B cell (primary cell): Measurements from ENCODE around the gene SRD5A3. TPM values are rescaled to one million over a fixed set of nuclear protein-coding genes. Genes with fewer than 3 reads are reported as not detected.

ENCODE experiments used
- ATAC-seq: fragments of 200-7000 bp; cut with Tn5 transposase; one replicate; pipeline ENCODE4 v1.10.0; 2021; ENCODE audit warnings: low read depth, mild to moderate bottlenecking, moderate number of reproducible peaks, moderate library complexity
- CTCF ChIA-PET: fragments of 350-600 bp; sonication (Branson Sonifier 250); formaldehyde crosslinking; loops from one replicate; lab custom pipeline; 2021; ENCODE audit warnings: antibody characterized with exemption, inconsistent platforms; lab: Charles Lee
- POLR2A ChIA-PET: fragments of 350-600 bp; sonication (Branson Sonifier 250); formaldehyde crosslinking; loops from one replicate; lab custom pipeline; 2021; ENCODE audit warnings: antibody characterized with exemption; lab: Charles Lee
- DNase-seq: peaks from one replicate; pipeline ENCODE4 v3.0.0; 2013
- H2AFZ ChIP-seq: 2 replicates; pipeline ENCODE4 v1.6.1; 2012; ENCODE audit warnings: mild to moderate bottlenecking, low read depth, low read length; ENCODE audit not compliant: insufficient read depth, poor library complexity, severe bottlenecking
- H3K27ac ChIP-seq, 2 donors: 1 replicate in 1 of 2; 2 replicates in 1 of 2; pipeline ENCODE4 v1.5.1; 2012 to 2013; ENCODE audit warnings: low read length in 2 of 2, mild to moderate bottlenecking in 2 of 2, moderate library complexity in 1 of 2
- H3K27me3 ChIP-seq, 4 experiments: fragments of 200-600 bp in 1 of 4; sonication (generic) in 1 of 4; replicated peaks in 1 of 4; 1 replicate in 2 of 4; 2 replicates in 2 of 4; pipeline versions ENCODE4 v1.6.1 to v1.7.0; 2013 to 2016; ENCODE audit warnings: low read length in 3 of 4, mild to moderate bottlenecking in 2 of 4, mixed read lengths in 1 of 4, moderate library complexity in 1 of 4; ENCODE audit not compliant: insufficient read depth in 4 of 4, control insufficient read depth in 3 of 4; ENCODE audit errors: control extremely low read depth in 1 of 4
- H3K36me3 ChIP-seq, 2 experiments: replicated peaks in 1 of 2; 1 replicate in 1 of 2; 2 replicates in 1 of 2; pipeline versions ENCODE4 v1.6.1 to v1.7.1; 2013; ENCODE audit warnings: low read length in 1 of 2; ENCODE audit not compliant: insufficient read depth in 2 of 2, control insufficient read depth in 1 of 2; ENCODE audit errors: control extremely low read depth in 1 of 2, extremely low read depth in 1 of 2
- H3K4me1 ChIP-seq, 2 donors: fragments of 200-600 bp in 1 of 2; sonication (generic) in 1 of 2; 1 replicate in 1 of 2; 2 replicates in 1 of 2; pipeline versions ENCODE4 v1.5.1 to v1.6.1; 2013 to 2017; ENCODE audit warnings: low read length in 2 of 2; ENCODE audit not compliant: control insufficient read depth in 2 of 2, insufficient read depth in 2 of 2
- H3K4me2 ChIP-seq: replicated peaks from 2 replicates; pipeline ENCODE3; 2012; ENCODE audit warnings: mild to moderate bottlenecking, low read depth, low read length; ENCODE audit not compliant: poor library complexity, severe bottlenecking
- H3K4me3 ChIP-seq, 5 experiments: fragments of 200-600 bp in 1 of 5; sonication (generic) in 1 of 5; 1 replicate in 3 of 5; 2 replicates in 2 of 5; pipeline versions ENCODE4 v1.5.1 to v1.7.0; 2011 to 2016; ENCODE audit warnings: low read length in 4 of 5, mild to moderate bottlenecking in 4 of 5, low read depth in 2 of 5, control low read depth in 1 of 5, moderate library complexity in 1 of 5; ENCODE audit not compliant: insufficient read depth in 1 of 5; ENCODE audit errors: control extremely low read depth in 1 of 5, extremely low read depth in 1 of 5
- H3K79me2 ChIP-seq: fragments of 200-600 bp; sonication (generic); one replicate; pipeline ENCODE4 v1.6.0; 2016; ENCODE audit warnings: low read length; ENCODE audit not compliant: control insufficient read depth, insufficient read depth
- H3K9ac ChIP-seq: fragments of 200-600 bp; sonication (generic); 2 replicates; pipeline ENCODE4 v1.6.1; 2017; ENCODE audit warnings: mild to moderate bottlenecking, low read length, moderate library complexity
- H3K9me3 ChIP-seq, 3 donors: one replicate each; pipeline versions ENCODE4 v1.6.1 to v1.7.1; 2013; ENCODE audit warnings: low read length in 2 of 3; ENCODE audit not compliant: control insufficient read depth in 2 of 3, insufficient read depth in 1 of 3; ENCODE audit errors: control extremely low read depth in 1 of 3
- H4K20me1 ChIP-seq: 2 replicates; pipeline ENCODE4 v1.6.0; 2012; ENCODE audit warnings: mild to moderate bottlenecking, low read length; ENCODE audit not compliant: insufficient read depth, control insufficient read depth, poor library complexity, severe bottlenecking
- H3K27ac Mint-ChIP-seq: one replicate; pipeline ENCODE4 v1.8.0; 2021; ENCODE audit warnings: mixed read lengths
- H3K27me3 Mint-ChIP-seq: one replicate; pipeline ENCODE4 v1.8.0; 2021; ENCODE audit warnings: mixed read lengths
- H3K4me1 Mint-ChIP-seq: one replicate; pipeline ENCODE4 v1.8.0; 2021; ENCODE audit warnings: mixed read lengths
- H3K4me3 Mint-ChIP-seq: one replicate; pipeline ENCODE4 v1.8.0; 2021; ENCODE audit warnings: mixed read lengths
- H3K9me3 Mint-ChIP-seq: one replicate; pipeline ENCODE4 v1.8.0; 2022; ENCODE audit warnings: mixed read lengths; ENCODE audit not compliant: insufficient read depth
- CTCF ChIP-seq: fragments of 200-600 bp; IDR thresholded peaks from one replicate; pipeline ENCODE4 v1.8.0; 2022; ENCODE audit warnings: antibody characterized with exemption, mild to moderate bottlenecking
- EZH2 ChIP-seq: IDR thresholded peaks from 2 replicates; pipeline ENCODE4 v1.6.1; 2012; ENCODE audit warnings: borderline replicate concordance, low read depth, mild to moderate bottlenecking, moderate library complexity, low read length; ENCODE audit not compliant: insufficient read depth, poor library complexity, severe bottlenecking
- WGBS: methylation state at CpG from one replicate; pipeline ENCODE4 v1.1.5; 2013; ENCODE audit warnings: missing lambda C conversion rate; ENCODE audit not compliant: insufficient coverage; 5-methylcytosine and 5-hydroxymethylcytosine counted together
- intact Hi-C: fragments of 100-400 bp; cut with micrococcal nuclease; formaldehyde crosslinking; loops from one replicate; pipeline ENCODE4 v1.10.0; 2022
- polyA plus RNA-seq: library from polyadenylated mRNA; depleted of rRNA; stranded (reverse); fragments of >200 nt; gene quantifications from 2 replicates; pipeline ENCODE4 v1.2.3, GENCODE V29; 2012
- total RNA-seq, 2 donors: library from RNA; stranded (reverse); fragments of 120-200 nt in 1 of 2; gene quantifications; 1 replicate in 1 of 2; 2 replicates in 1 of 2; pipeline versions ENCODE4 v1.2.3 to v1.2.4, GENCODE V29; 2013 to 2022

The SRD5A3 gene
- total and polyA plus RNA-seq, 2 donors (not counting 1 experiment from before 2014, with no cell fraction given): 0.88 to 3.6 TPM

- intact Hi-C loops: no loop called here
- peak overlapping the region in 1 of 2 donors; percentile 77 for H3K27ac ChIP-seq
- H3K27ac Mint-ChIP-seq: peak overlapping the region; percentile 50
- ChIA-PET POLR2A (no interaction called here), CTCF (interaction anchor here (0.7 to 3.7 kb wide), 11 partner anchors 9 to 457 kb away, joined by 3 to 27 read pairs (median 5); no protein-coding TSS in a partner anchor)
- no peaks in the 10 kb centered on the region for H3K27me3 ChIP-seq
- no peaks in the 10 kb centered on the region for H3K27me3 Mint-ChIP-seq
- peaks cover 9 to 12% of the 10 kb centered on the region in 2 experiments for H3K36me3 ChIP-seq
- H3K9me3 Mint-ChIP-seq: no peaks in the 10 kb centered on the region
- no peak for DNase-seq
- no peak overlapping the region for H3K4me3 Mint-ChIP-seq
- WGBS: 100% methylated on average over 2 of the region's 8 CpGs
- H3K4me2 ChIP-seq: no peak overlapping the region
- H3K9ac ChIP-seq: no peak overlapping the region
- ATAC-seq: no peak
- peaks cover 14% of the 10 kb centered on the region in 2 donors for H3K4me1 ChIP-seq
- TF ChIP-seq EZH2: no peak
- no peak for TF ChIP-seq CTCF
- no peak overlapping the region for H3K4me3 ChIP-seq
- peaks cover 64% of the 10 kb centered on the region for H3K79me2 ChIP-seq
- no peak overlapping the region for H2AFZ ChIP-seq
- peaks cover 28% of the 10 kb centered on the region for H3K4me1 Mint-ChIP-seq
- H4K20me1 ChIP-seq: peaks cover 66% of the 10 kb centered on the region
- no peaks in the 10 kb centered on the region for H3K9me3 ChIP-seq
Measured at GRCh38 chr4:55410431-55410830, 64.4 kb downstream of the SRD5A3 start.

- H3K4me1 Mint-ChIP-seq: peaks cover 22% of the 10 kb centered on the region
- peaks cover 10 to 12% of the 10 kb centered on the region in 2 experiments for H3K36me3 ChIP-seq
- H2AFZ ChIP-seq: no peak overlapping the region
- H3K4me1 ChIP-seq: peaks cover 14% of the 10 kb centered on the region in 2 donors
- TF ChIP-seq CTCF (no peak), EZH2 (no peak)
- no peaks in the 10 kb centered on the region for H3K27me3 ChIP-seq
- H4K20me1 ChIP-seq: peaks cover 65% of the 10 kb centered on the region
- 98% methylated on average over 5 of the region's 6 CpGs for WGBS
- H3K4me3 Mint-ChIP-seq: no peak overlapping the region
- no peak for ATAC-seq
- H3K9ac ChIP-seq: no peak overlapping the region
- intact Hi-C loops: no loop called here
- no peak overlapping the region for H3K4me2 ChIP-seq
- POLR2A ChIA-PET: no interaction called here
- no peaks in the 10 kb centered on the region for H3K9me3 Mint-ChIP-seq
- peaks cover 54% of the 10 kb centered on the region for H3K79me2 ChIP-seq
- DNase-seq: no peak
- H3K27me3 Mint-ChIP-seq: no peaks in the 10 kb centered on the region
- no peaks in the 10 kb centered on the region for H3K9me3 ChIP-seq
- CTCF ChIA-PET: interaction anchor here (1.5 to 3.6 kb wide), 2 partner anchors 8 to 143 kb away, joined by 5 to 17 read pairs; no protein-coding TSS in a partner anchor
- H3K4me3 ChIP-seq: no peak overlapping the region
- no peak overlapping the region for H3K27ac ChIP-seq
- no peak overlapping the region for H3K27ac Mint-ChIP-seq
Measured at GRCh38 chr4:55411621-55412020, 65.6 kb downstream of the SRD5A3 start.
